ENCODE measurements around the gene ZNF275. TPM values are rescaled to one million over a fixed set of nuclear protein-coding genes. Genes with fewer than 3 reads are reported as not detected.

Gene ZNF275
- total and polyA plus RNA-seq, 2 of the 8 experiments (the other 6 are each of a cell fraction or from before 2014, with no cell fraction given), result 8.2 to 9.1 TPM

DNA sequence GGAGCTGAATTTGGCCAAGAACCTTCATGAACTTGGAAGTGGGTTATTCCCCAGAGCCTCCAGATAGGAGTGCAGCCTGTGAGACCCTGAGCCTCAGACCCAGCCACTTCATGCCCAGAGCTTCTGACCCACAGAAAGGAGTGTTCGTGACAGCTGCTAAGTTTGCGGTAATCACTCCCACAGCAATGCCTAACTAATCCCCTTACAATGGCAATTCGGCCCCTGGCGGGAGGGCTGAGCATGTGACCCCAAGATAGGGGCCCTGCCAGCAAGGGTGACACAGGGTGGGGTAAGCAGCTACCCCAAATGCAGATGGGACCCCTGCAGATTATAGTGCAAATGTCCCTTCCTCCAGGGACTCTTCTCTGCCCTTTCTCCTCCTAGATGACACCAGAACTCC is 44.7 kb downstream of the ZNF275 start:
- Histone ChIP-seq H2BK15ac (ENCODE audit: low read length) (no peak overlapping the region), H3K36me3 (ENCODE audit: control insufficient read depth in 2 of 4, insufficient read depth in 4 of 4, low read length in 3 of 4) (no peaks in the 10 kb centered on the region), H4K8ac (ENCODE audit: extremely low read depth, insufficient read depth, low read length) (no peak overlapping the region), H3K9ac (replicated peaks in 1 of 4; ENCODE audit: extremely low read depth in 1 of 4, low read depth in 3 of 4, low read length in 3 of 4) (no peak overlapping the region), H3K23me2 (ENCODE audit: low read depth, low read length) (peaks cover 14% of the 10 kb centered on the region; the same call in 1 of the 2 replicates), H3K4me2 (ENCODE audit: insufficient read depth in 1 of 2, low read depth in 2 of 2, low read length in 2 of 2) (no peak overlapping the region), H3K4me1 (replicated peaks in 1 of 4; ENCODE audit: control insufficient read depth in 3 of 4, insufficient read depth in 4 of 4, low read length in 3 of 4) (peaks cover 0 to 6% (median 1%) of the 10 kb centered on the region in 4 experiments; a peak in 1 of 7 replicates), H3K27me3 (replicated peaks in 1 of 4; ENCODE audit: control insufficient read depth in 3 of 4, extremely low read depth in 1 of 4, insufficient read depth in 3 of 4, low read length in 3 of 4) (no peaks in the 10 kb centered on the region), H3K27ac (ENCODE audit: low read depth, low read length) (no peak overlapping the region), H3K14ac (ENCODE audit: insufficient read length) (no peak overlapping the region), H3K18ac (ENCODE audit: extremely low read depth, low read length) (no peak overlapping the region), H3K56ac (replicated peaks; ENCODE audit: insufficient read length, low read depth, low read length) (no peak overlapping the region), H2BK20ac (ENCODE audit: low read length) (no peak overlapping the region), H2BK120ac (replicated peaks; ENCODE audit: low read depth, low read length) (no peak overlapping the region), H3K23ac (ENCODE audit: insufficient read length) (no peak overlapping the region), H4K91ac (replicated peaks; ENCODE audit: insufficient read length, low read length) (no peak overlapping the region), H3K4me3 (ENCODE audit: extremely low read depth in 1 of 4, insufficient read depth in 2 of 4, low read depth in 3 of 4, low read length in 4 of 4) (no peak overlapping the region), H3K4ac (replicated peaks; ENCODE audit: insufficient read length, low read depth, low read length) (no peak overlapping the region), H4K5ac (ENCODE audit: insufficient read length, low read depth, low read length) (no peak overlapping the region), H4K20me1 (replicated peaks in 1 of 2; ENCODE audit: control insufficient read depth in 1 of 2, insufficient read depth in 2 of 2, low read length in 2 of 2) (peaks cover 0 to 2% of the 10 kb centered on the region in 2 experiments), H3K79me2 (ENCODE audit: control insufficient read depth in 1 of 2, insufficient read depth in 2 of 2, low read length in 2 of 2) (no peaks in the 10 kb centered on the region), H3K79me1 (ENCODE audit: low read depth, low read length) (no peaks in the 10 kb centered on the region), H2AFZ (ENCODE audit: low read length) (no peak overlapping the region), H2BK5ac (ENCODE audit: low read depth, low read length) (no peak overlapping the region), H2BK12ac (ENCODE audit: low read depth, low read length) (no peak overlapping the region), H3K9me3 (ENCODE audit: insufficient read depth in 2 of 2, low read depth in 1 of 2, low read length in 1 of 2) (peaks cover 0 to 5% of the 10 kb centered on the region in 2 experiments; a peak in 1 of 4 replicates), H2AK5ac (ENCODE audit: low read depth, low read length) (no peak overlapping the region)
- no CpG with 5 or more reads among the region's 4 CpGs for WGBS, 2 experiments (ENCODE audit: extremely low coverage in 1 of 2, insufficient coverage in 1 of 2, insufficient read length in 1 of 2, insufficient replicate concordance in 2 of 2, low coverage in 1 of 2, low lambda C conversion rate in 2 of 2, missing lambda C conversion rate in 1 of 2)
- POLR2A ChIA-PET (ENCODE audit: partially characterized antibody), result no interaction called here
- FAIRE-seq (no peak), DNase-seq (ENCODE audit: low read depth in 1 of 2, low spot score in 2 of 2) (no peak)
- CTCF ChIA-PET (ENCODE audit: partially characterized antibody), result no interaction called here
- TF ChIP-seq RXRA (IDR thresholded peaks at IDR 0.05; ENCODE audit: insufficient read depth, low read depth, low read length) (no peak), KDM4A (IDR thresholded peaks at IDR 0.05; ENCODE audit: low read depth, low read length, severe bottlenecking) (no peak), BACH1 (IDR thresholded peaks at IDR 0.05; ENCODE audit: low read length) (no peak), JUND (IDR thresholded peaks at IDR 0.05; ENCODE audit: low read length) (no peak)

Measured in H1 (cell line).